KG1 (cell line): Measurements from ENCODE around the gene CCDC177.

Experiments used
- DNase-seq: peaks from one replicate; lab custom pipeline; 2025; lab: John Stamatoyannopoulos, UW

CCDC177 gene

DNA sequence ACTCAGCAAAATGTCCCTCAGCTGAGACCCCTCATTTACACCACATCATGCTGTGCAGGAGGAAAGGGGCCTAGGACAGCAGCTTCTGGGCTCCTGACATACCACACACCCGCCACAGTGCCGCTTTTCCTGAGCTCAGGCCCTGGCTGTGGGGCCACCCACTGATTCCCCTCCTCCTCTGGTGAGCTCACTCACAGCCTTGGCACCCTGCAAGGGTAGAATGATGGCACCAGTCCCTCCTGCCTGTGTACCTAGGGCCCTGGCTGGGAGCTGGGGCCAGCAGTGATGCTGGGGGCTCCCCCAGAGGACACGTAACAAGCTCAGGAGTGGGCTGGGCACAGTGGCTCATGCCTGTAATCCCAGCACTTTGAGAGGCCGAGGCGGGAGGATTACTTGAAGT, 45.7 kb downstream of the CCDC177 start:
- DNase-seq: no peak

DNA sequence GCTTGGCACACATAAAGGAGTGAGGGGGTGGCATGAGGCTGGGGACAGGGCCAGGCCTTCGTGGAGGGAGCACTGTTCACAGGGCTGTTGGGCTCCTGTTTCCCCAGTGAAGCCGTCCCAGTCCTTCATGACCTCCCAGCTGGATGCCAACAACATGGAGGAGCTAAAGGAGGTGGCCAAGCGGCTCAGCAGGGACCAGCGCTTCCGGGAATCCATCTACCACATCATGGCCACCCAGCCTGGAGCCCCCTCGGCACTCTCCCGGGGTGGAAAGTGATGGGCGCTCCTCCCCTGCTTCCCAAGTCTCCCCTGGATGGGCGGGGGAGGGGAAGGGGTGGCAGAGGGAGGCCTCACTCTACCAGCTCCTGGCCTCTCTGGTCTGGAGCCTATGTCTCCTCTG, 46.5 kb downstream of the CCDC177 start:
- no peak for DNase-seq

DNA sequence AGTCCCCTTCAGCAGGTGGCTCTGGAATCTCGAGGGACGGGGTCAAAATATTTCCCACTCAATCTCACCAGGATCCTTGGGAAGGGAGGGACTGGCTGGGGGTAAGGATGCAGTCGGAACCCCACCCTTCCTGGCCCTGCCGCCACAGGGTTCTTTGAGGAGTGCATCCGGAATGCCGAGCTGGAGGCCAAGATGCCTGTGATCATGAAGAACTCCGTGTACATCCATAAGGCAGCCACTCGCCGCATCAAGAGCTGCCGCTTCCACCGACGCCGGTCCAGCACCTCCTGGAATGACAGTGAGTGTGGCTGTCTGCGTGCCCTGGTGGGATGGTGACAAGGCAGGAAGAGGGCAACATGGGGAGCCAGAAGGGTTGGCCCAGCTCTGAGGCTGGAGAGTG, 47.0 kb downstream of the CCDC177 start:
- DNase-seq: no peak

DNA sequence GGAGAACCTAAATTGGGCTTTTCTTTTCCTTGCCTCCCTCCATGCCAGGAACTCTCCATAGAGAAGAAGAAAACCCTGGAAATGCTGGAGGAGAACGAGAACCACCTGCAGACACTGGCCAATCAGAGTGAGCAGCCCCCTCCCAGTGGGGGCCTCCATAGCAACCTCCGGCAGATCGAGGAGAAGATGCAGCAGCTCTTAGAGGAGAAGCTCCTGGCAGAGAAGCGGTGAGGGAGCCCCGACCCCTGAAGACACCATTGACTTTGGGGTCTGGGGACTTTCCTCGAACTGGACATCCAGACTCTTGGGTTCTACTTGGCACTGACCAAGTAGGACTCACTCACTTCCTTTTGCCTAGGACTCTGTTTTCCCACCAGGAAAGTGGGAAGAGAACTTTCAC, 48.8 kb downstream of the CCDC177 start:
- DNase-seq: no peak

DNA sequence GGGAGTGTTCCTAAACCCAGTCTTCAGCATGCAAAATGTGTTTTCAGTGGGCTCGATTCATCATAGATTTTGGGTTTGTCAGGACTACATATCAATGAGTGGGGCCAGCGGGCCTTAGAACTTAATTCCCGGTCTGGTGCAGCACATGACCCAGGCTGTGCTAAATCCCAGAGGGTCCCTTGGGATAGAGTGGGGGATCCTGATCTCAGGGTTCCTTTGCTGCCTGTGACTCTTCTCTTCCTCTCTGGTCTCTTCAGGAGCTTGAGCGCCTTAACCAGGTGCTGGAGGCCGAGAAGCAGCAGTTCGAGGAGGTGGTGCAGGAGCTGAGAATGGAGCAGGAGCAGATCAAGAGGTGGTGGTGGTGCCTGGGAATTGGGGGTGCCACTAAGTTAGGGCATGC, 52.6 kb downstream of the CCDC177 start:
- no peak for DNase-seq
